AG09319 (cell line): ENCODE data around the gene SCGB3A1.

Experiments
- DNase-seq: peaks from one replicate; pipeline ENCODE4 v3.0.0-alpha.2; 2010; ENCODE audit warnings: low read depth; ENCODE audit errors: extremely low read depth
- TF ChIP-seq, protein P1 (sequence below): IDR thresholded peaks from 2 replicates; pipeline ENCODE4 v1.5.1; 2011; ENCODE audit warnings: low read depth, mild to moderate bottlenecking, inconsistent platforms, low read length, moderate library complexity

The SCGB3A1 gene

DNA sequence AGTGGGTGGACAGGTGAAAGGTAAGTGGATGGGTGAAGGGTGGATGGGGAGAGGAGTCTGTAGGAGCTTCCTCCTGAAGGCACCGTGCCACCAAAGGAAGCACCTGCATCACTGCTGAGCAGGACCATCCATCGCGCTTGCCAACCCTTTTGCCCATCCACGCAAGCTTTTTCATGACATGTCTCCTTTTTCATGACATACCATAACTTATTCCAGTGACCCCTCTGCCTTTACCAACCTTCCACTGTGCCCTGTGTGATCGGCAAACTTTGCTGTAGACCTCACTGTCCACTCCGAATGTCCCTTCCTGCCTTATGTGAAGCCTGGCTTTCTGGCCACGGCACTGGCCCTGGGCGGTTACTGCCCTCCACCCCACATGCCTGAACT lies 44.7 kb upstream of the SCGB3A1 start:
- TF ChIP-seq, protein P1, sequence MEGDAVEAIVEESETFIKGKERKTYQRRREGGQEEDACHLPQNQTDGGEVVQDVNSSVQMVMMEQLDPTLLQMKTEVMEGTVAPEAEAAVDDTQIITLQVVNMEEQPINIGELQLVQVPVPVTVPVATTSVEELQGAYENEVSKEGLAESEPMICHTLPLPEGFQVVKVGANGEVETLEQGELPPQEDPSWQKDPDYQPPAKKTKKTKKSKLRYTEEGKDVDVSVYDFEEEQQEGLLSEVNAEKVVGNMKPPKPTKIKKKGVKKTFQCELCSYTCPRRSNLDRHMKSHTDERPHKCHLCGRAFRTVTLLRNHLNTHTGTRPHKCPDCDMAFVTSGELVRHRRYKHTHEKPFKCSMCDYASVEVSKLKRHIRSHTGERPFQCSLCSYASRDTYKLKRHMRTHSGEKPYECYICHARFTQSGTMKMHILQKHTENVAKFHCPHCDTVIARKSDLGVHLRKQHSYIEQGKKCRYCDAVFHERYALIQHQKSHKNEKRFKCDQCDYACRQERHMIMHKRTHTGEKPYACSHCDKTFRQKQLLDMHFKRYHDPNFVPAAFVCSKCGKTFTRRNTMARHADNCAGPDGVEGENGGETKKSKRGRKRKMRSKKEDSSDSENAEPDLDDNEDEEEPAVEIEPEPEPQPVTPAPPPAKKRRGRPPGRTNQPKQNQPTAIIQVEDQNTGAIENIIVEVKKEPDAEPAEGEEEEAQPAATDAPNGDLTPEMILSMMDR, result no peak
- DNase-seq, result no peak

DNA sequence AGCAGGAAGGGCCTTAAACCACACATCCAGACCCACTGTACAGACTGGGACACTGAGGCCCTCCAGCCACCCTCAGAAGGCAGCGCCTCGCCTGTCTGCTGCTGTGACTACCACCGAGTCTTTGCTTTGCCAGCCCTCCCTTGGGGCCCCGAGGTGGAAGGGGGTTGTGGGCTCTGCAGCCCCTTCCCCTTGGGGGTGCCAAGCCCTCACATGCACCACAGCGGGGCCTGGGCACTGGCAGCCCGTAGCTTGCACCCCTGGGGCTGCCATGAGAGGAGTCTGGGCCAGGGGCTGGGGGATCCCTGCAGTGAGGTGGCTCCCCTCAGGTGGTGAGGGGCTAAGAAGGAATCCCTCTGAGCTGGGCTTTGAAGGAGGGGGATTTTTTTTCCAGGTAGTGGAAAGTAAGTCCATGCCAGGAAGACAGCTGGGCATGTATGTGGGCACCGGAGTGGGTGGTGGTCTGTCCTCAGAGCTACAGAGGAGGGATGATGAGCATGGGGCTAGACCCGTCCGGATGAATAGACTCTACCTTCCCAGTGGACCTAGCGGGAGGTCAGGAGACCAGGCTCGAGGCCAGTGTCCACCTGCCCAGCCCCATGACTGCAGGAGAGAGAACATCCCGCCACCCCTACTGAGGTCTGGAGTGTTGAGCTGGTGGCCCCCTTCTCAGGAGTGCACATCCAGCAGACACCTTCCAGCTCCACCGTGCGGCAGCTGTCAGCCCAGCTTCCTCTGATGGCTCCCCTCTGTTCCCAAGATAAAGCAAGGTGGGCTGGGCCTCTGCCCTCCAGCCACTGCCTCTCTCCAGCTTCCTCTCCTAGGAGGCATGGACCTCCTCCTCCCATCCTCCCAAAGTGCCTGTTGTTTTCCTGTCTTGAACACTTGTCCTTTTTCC lies 42.2 kb upstream of the SCGB3A1 start:
- TF ChIP-seq, protein P1, result no peak
- no peak for DNase-seq

DNA sequence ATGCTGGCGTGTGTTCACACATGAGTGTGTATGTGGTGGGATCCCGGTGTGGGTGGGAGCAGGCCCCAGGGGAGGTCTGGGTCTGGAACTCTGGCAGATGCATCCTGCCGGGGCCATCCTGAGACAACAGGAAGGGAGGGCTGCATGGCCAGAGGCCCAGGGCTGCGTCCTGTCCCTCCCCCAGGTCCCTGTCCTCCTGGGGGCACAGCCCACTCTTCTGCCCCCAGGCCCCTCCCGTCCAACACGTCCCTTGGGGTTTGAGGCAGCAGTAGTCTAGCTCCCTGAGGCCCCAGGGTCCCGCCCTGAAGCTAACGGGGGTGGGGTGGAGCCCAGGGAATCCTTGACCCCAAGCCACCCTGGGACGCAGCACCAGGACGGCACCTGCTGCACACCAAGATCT lies 41.5 kb upstream of the SCGB3A1 start:
- TF ChIP-seq, protein P1, result no peak
- DNase-seq, result no peak

DNA sequence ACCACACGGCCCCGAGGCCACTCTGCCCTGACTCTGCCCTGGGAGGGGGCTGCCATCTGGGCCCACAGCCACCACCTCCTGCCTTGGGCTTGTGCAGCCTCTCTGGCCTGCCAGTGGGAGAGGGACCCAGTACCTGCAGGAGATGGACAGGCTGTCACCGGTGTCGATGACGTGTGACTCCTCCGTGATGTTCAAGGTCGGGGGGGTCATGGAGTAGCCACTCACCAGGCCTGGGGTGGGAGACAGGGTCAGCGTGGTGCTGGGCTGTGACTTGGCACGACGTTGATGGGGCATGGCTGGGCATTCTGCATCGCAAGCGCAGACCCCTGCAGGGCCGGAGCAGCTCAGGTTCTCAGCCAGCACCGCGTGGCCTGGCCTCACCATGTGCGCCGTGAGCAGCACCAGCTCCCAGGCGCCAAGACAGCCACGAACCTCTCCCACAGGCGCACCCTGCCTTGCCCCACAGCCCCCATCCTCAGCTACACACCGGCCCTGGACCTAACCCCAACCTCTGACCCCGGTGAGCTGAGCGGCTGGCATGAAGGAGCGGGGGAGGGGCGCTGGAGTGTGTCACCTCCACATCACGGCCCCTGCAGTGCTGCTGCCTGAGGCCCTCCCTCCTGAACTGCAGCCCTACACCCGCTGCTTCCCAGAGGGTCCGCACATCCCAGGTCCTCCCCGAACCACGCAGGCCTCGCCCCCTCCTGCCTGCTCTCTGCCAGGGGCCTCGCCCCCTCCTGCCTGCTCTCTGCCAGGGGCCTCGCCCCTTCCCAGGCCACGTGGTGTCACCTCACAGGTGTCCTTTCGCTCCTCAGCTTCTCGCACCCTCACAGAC lies 40.5 kb upstream of the SCGB3A1 start:
- DNase-seq, result no peak
- TF ChIP-seq, protein P1, result no peak

DNA sequence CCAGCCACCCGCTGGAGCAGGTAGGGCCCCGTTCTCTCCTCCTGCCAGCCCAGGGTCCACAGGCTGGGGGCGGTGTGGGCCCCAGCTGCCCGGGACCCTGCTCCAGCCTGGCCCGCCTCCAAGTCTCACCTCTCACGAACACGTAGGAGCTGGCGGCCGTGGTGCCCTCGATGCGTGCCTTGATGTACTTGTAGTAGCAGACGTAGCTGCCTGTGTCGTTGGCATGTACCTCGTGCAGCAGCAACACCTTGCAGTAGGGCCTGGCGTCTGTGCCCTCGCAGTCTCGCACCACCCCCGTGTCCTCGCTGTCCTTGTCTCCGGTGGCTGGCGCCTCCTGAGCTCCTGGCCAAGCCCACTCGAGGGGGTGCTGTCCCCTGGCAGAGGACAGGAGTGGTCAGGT lies 39.1 kb upstream of the SCGB3A1 start:
- TF ChIP-seq, protein P1, result no peak

DNA sequence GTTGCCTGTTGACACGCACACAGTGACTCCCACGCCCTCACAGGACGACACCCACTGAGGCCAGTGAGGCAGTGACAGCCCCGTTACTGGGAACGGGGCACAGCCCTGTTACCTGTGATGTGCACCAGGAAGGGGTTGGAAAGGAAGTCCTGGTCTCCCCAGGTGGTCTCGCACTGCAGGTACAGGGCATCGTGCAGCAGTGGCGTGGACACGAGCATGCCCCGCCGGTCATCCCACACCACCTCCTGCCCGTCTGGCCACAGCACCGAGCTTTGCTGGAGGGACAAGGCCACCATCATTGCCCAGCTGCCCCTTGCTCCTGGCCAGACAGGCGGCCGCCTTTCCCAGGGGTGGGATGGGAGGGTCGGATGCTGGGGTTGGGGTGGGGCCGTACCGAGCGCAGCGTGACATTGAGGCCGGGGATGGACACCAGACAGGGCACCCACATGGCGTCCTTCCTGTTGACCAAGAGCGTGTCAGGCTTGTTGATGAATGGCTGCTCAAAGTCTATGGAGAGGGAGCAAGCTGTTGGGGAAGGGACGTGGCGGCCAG lies 38.6 kb upstream of the SCGB3A1 start:
- TF ChIP-seq, protein P1, result no peak
- no peak for DNase-seq

More for the DNA sequence above, 39.1 kb upstream of the SCGB3A1 start:
- DNase-seq, result no peak
